NT2/D1 (cell line): ENCODE measurements around the gene CACNA1A.

Source experiments
- DNase-seq: peaks from one replicate; pipeline ENCODE4 v3.0.0-alpha.2; 2011; ENCODE audit warnings: low read depth, low spot score
- H3K27me3 ChIP-seq: 2 replicates; pipeline ENCODE4 v1.6.0; 2011; ENCODE audit warnings: mild to moderate bottlenecking; ENCODE audit not compliant: insufficient read length, insufficient read depth
- H3K36me3 ChIP-seq: 2 replicates; pipeline ENCODE4 v1.6.1; 2011; ENCODE audit warnings: mild to moderate bottlenecking, low read length, mixed read lengths; ENCODE audit not compliant: insufficient read depth, insufficient read length
- H3K4me1 ChIP-seq: 2 replicates; pipeline ENCODE4 v1.5.1; 2011; ENCODE audit not compliant: insufficient read depth, insufficient read length
- H3K4me3 ChIP-seq: 2 replicates; pipeline ENCODE4 v1.5.1; 2011; ENCODE audit warnings: low read depth; ENCODE audit not compliant: insufficient read length
- H3K9ac ChIP-seq: 2 replicates; pipeline ENCODE4 v1.6.0; 2011; ENCODE audit warnings: low read depth; ENCODE audit not compliant: insufficient read length
- H3K9me3 ChIP-seq: 2 replicates; pipeline ENCODE4 v1.5.1; 2011; ENCODE audit warnings: mild to moderate bottlenecking, low read length; ENCODE audit not compliant: insufficient read depth
- SUZ12 ChIP-seq: IDR thresholded peaks from 2 replicates; pipeline ENCODE4 v1.6.1; 2011; ENCODE audit not compliant: insufficient read length, insufficient read depth; ENCODE audit errors: extremely low read depth
- YY1 ChIP-seq: IDR thresholded peaks from 2 replicates; pipeline ENCODE4 v1.6.1; 2011; ENCODE audit not compliant: insufficient read length, insufficient read depth
- ZNF274 ChIP-seq: IDR thresholded peaks from 2 replicates; pipeline ENCODE4 v1.6.1; 2011; ENCODE audit warnings: mild to moderate bottlenecking, low read depth, low read length

The CACNA1A gene

GRCh38 chr19:13350759-13351158, 155.5 kb downstream of the CACNA1A start:
- H3K4me3 ChIP-seq: no peak overlapping the region
- no peaks in the 10 kb centered on the region for H3K36me3 ChIP-seq
- H3K9ac ChIP-seq: no peak overlapping the region
- H3K27me3 ChIP-seq: no peaks in the 10 kb centered on the region
- no peak for DNase-seq
- peaks cover 19% of the 10 kb centered on the region; the same call in 1 of the 2 replicates for H3K9me3 ChIP-seq
- no peak for TF ChIP-seq SUZ12
- no peak for TF ChIP-seq ZNF274
- TF ChIP-seq YY1: no peak
- no peaks in the 10 kb centered on the region for H3K4me1 ChIP-seq

GRCh38 chr19:13350072-13350471, 156.2 kb downstream of the CACNA1A start:
- no peak overlapping the region for H3K4me3 ChIP-seq
- no peak overlapping the region for H3K9ac ChIP-seq
- H3K9me3 ChIP-seq: peaks cover 19% of the 10 kb centered on the region; the same call in 1 of the 2 replicates
- H3K4me1 ChIP-seq: no peaks in the 10 kb centered on the region
- DNase-seq: no peak
- no peaks in the 10 kb centered on the region for H3K27me3 ChIP-seq
- H3K36me3 ChIP-seq: no peaks in the 10 kb centered on the region
- no peak for TF ChIP-seq YY1

DNA sequence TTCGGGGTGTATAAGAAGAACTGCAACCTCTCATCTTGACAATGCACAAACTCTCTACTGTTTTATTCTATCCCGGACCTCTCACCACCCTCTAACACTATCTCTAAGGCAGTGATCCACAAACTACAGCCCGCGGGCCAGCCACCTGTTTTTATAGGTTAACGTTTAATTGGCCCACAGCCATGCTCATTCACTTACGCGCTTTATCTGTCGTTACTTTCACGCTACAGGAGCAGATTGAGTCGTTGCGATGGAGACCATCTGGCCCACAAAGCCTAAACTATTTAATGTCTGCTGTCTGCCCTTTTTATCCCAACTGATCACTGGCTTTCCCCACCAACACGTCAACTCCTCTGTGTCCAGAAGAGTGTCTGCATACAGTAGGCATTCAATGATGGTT, 158.9 kb downstream of the CACNA1A start:
- no peak overlapping the region for H3K9ac ChIP-seq
- H3K27me3 ChIP-seq: no peaks in the 10 kb centered on the region
- no peak overlapping the region for H3K4me3 ChIP-seq
- H3K9me3 ChIP-seq: peaks cover 25% of the 10 kb centered on the region; the same call in 1 of the 2 replicates
- TF ChIP-seq YY1: no peak
- no peak for TF ChIP-seq ZNF274
- TF ChIP-seq SUZ12: no peak
- H3K36me3 ChIP-seq: no peaks in the 10 kb centered on the region
- no peak for DNase-seq
- H3K4me1 ChIP-seq: no peaks in the 10 kb centered on the region

DNA sequence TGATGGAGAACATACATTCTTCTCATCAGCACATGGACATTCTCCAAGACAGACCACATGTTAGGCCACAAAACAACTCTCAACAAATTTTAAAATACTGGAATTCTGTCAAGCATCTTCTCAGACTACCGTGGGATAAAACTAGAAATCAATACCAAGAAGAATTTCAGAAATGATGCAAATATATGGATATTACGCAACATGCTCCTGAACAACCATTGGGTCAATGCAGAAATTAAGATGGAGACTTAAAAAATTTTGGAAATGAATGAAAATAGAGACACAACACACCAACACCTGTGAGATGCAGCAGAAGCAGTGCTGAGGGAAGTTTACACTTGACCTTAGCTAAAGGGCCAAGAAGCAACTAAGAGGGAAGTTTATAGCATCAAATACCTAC, 162.8 kb downstream of the CACNA1A start:
- no peak for TF ChIP-seq YY1
- no peak for TF ChIP-seq ZNF274
- no peak for TF ChIP-seq SUZ12
- Histone ChIP-seq H3K4me1 (no peaks in the 10 kb centered on the region), H3K9ac (no peak overlapping the region), H3K4me3 (no peak overlapping the region), H3K36me3 (no peaks in the 10 kb centered on the region), H3K9me3 (peaks cover 8% of the 10 kb centered on the region; the same call in 1 of the 2 replicates), H3K27me3 (no peaks in the 10 kb centered on the region)
- no peak for DNase-seq

DNA sequence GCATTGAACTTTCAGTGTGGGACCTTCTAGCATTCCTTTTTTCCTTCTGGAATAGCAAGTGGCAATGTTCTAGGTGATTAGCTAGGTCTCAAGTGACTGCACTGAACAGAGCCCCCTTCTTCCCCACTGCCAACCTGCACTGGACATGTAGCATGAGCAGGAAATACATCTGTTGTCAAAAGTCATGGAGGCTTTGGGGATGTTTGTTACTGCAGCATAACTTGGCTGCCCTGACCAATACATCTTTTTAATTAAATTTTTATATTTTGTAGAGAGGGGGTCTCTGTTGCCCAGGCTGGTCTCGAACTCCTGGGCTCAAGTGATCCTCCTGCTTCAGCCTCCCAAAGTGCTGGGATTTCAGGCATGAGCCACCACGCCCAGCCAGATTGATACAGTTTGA, 163.6 kb downstream of the CACNA1A start:
- Histone ChIP-seq H3K9ac (no peak overlapping the region), H3K27me3 (no peaks in the 10 kb centered on the region), H3K36me3 (no peaks in the 10 kb centered on the region), H3K4me1 (no peaks in the 10 kb centered on the region), H3K9me3 (peaks cover 16% of the 10 kb centered on the region; the same call in 1 of the 2 replicates), H3K4me3 (no peak overlapping the region)
- TF ChIP-seq ZNF274: no peak
- TF ChIP-seq SUZ12: no peak
- TF ChIP-seq YY1: no peak
- DNase-seq: no peak

- no peak for TF ChIP-seq YY1
- no peak for TF ChIP-seq ZNF274
- TF ChIP-seq SUZ12: no peak
- DNase-seq: no peak
- H3K9ac ChIP-seq: no peak overlapping the region
- no peaks in the 10 kb centered on the region for H3K36me3 ChIP-seq
- peaks cover 44% of the 10 kb centered on the region for H3K9me3 ChIP-seq
- no peaks in the 10 kb centered on the region for H3K27me3 ChIP-seq
- no peak overlapping the region for H3K4me3 ChIP-seq
- no peaks in the 10 kb centered on the region for H3K4me1 ChIP-seq
Observed at GRCh38 chr19:13339869-13340268, 166.4 kb downstream of the CACNA1A start.

- H3K9me3 ChIP-seq: peaks cover 40% of the 10 kb centered on the region
- DNase-seq: no peak
- H3K36me3 ChIP-seq: no peaks in the 10 kb centered on the region
- H3K4me1 ChIP-seq: no peaks in the 10 kb centered on the region
- H3K27me3 ChIP-seq: no peaks in the 10 kb centered on the region
- H3K9ac ChIP-seq: no peak overlapping the region
- no peak overlapping the region for H3K4me3 ChIP-seq
- no peak for TF ChIP-seq YY1
- TF ChIP-seq ZNF274: no peak
- no peak for TF ChIP-seq SUZ12
Observed at GRCh38 chr19:13337181-13337580, 169.1 kb downstream of the CACNA1A start.

DNA sequence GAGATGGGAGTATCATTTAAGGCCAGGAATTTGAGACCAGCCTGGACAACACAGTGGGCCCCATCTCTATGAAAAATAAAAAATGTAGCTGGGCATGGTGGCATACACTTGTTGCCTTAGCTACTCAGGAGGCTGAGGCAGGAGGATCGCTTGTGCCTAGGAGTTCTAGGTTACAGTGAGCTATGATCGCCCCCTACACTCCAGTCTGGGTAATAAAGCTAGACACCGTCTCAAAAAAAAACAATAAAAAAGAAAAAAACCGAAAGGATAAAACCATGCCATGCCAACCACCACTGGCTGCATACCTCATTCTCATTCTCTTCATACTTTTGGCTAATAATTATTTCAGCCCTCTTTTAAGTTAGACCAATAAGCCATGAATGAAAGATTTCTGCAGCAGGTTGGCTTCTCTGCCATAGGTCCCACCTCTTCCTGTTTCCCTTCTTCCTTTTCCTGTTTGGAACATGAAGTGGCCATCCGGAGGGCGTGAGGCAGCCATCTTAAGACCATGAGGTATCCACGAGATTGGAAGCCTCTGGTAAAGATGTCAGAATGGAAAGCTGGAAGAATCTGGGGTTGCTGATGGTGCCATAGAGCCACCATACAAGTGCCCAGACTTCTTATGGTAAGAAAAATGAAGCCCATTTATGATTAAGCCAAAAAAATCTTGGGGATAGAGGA, 171.3 kb downstream of the CACNA1A start:
- no peak for DNase-seq
- Histone ChIP-seq H3K4me1 (no peaks in the 10 kb centered on the region), H3K36me3 (no peaks in the 10 kb centered on the region), H3K4me3 (no peak overlapping the region), H3K9ac (no peak overlapping the region), H3K27me3 (no peaks in the 10 kb centered on the region), H3K9me3 (peaks cover 50% of the 10 kb centered on the region)
- TF ChIP-seq YY1: no peak
- TF ChIP-seq ZNF274: no peak
- no peak for TF ChIP-seq SUZ12
